ENCODE measurements around the gene PRMT9.
A peak's percentile ranks its signal among the peaks of the same experiment; 100 is the strongest.

Gene PRMT9

GRCh38 chr4:147683717-147684700, at the start of gene PRMT9:
TSS of gene PRMT9 (minus strand) at chr4:147684163. CDS start at chr4:147683987, 176 bp downstream.
- DNase-seq (ENCODE audit: low read depth, low spot score): peak; percentile 26

GRCh38 chr4:147732518-147733235, 48.7 kb upstream of the PRMT9 start:
- DNase-seq (ENCODE audit: low read depth, low spot score): no peak
- H3K27ac ChIP-seq: peak overlapping the region; percentile 60

More at GRCh38 chr4:147683717-147684700, at the start of gene PRMT9:
- peak within 1 kb of the TSS; percentile 65 for H3K27ac ChIP-seq

DNA sequence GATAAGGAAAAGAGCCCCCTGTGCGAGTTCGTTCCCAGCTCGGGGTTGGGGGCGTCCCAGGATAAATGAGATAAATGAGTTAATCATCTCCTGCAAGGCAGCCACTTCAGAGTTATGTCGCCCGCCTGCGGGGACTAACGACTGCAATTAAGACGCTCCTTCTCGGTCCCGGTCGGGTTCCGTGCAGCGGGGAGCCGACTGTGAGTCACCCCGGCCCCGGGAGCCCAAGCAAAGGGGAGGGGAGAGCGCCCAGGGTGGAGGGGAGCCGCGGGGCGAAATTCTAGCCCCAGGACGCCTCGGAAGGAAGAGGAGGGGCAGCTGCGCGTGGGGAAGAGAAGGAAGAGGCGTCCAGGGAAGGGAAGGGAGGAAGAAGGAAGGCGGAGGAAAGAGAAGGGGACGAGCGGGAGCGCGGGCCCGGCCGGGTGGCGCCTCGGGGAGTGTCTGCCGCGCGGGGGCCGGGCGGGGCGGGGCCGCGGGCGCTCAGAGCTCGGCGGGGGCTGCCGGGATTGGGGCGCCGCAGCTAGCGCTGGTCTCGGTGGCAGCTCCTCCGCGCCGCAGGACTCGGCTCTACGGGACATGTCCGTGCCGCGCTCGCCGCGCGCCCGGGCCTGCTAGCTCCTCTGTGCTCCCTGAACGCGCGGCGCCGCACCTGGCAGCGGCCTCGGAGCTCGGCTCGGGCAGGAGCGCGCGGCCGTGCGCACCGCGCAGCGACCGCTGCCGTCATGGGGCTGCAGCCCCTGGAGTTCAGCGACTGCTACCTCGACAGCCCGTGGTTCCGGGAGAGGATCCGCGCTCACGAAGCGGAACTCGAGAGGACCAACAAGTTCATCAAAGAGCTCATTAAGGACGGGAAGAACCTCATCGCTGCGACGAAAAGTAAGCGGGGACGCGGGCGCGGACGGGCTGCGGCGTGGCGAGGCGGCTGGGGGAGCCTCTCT, 47.9 kb upstream of the PRMT9 start, which contains the start of gene ARHGAP10:
ARHGAP10 (plus strand) TSS at position 509 of the 938 bp plus-strand sequence; CDS start at position 723, 214 bp downstream.
- no peak for DNase-seq (ENCODE audit: low read depth, low spot score)

GRCh38 chr4:147730333-147730732, 46.4 kb upstream of the PRMT9 start:
- DNase-seq (ENCODE audit: low read depth, low spot score): no peak
- no peak overlapping the region for H3K27ac ChIP-seq

More for the DNA sequence above, 47.9 kb upstream of the PRMT9 start, which contains the start of gene ARHGAP10:
- H3K27ac ChIP-seq: peak within 1 kb of the TSS; percentile 60

DNA sequence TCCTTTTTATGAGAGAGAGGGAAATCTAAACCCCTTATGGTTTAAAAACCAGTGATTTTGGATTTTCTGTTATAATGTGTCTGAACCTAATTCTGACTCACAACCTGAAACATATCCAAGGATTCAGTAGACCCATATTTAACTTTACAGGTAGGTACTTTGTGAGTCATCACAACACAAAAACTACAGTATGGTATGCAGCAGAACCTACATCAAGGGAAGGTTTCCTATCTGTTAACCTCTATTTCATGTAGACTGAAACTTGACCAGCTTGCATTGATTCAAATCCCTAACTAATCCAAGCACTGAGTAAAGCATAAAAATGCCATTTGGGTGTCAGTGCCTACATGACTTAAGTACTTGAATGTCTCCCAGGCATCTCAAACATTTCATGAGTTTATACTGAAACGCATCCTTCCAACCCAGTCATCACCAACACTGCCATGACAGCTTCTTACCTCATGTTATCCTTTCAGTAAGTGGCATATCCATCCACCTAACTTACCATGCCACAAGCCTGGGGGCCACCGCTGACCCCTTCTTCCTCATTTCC, 43.6 kb upstream of the PRMT9 start:
- no peak overlapping the region for H3K27ac ChIP-seq
- DNase-seq (ENCODE audit: low read depth, low spot score): no peak

DNA sequence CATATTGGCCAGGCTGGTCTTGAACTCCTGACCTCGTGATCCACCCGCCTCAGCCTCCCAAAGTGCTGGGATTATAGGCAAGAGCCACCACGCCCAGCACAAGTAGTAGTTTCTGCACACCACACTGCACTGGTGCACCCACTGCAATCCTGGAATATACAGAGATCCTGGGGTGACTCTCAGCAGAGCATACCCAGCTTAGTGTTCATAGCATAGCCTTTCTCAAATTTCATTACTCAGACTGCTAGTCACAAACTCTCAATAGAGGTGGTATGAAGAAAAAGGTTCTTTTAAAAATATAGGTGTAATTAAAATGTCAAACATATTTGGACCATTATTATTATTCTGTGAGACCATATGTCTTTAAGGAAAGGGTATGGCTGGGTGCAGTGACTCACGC, 41.7 kb upstream of the PRMT9 start:
- no peak for DNase-seq (ENCODE audit: low read depth, low spot score)
- H3K27ac ChIP-seq: no peak overlapping the region

DNA sequence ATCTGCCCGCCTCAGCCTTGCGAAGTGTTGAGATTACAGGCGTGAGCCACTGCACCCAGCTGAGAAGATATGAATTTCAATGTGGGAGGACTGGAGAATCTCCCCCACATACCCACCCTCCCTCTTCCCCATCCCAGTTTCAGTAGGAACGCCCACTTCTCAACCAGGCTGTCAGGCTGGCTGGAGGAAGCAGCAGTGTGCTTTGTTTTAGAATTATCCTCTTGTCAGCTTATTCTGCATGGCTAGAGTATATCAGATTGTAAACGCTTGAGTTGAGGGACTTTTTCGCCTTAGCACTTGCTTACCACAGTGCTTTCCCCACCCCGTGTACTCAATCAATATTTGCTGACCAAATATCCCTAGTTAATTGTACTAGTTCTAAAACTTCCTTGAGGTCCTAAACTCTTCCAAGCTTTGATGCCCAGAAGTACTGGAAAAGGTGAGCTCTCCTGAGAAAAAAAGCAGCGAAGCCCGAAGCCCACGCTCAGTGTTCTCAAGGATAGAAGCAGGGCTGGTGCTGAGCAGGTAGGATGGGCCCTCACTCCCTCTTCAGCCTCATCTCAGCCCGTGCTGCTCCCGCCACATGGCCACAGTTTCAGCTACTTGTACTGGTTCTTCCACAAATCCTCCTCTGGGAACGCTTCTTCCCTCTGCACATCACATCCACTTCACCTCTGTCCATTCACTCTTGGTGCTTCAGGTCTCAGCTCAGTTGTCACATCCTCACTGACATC, 40.7 kb upstream of the PRMT9 start:
- DNase-seq (ENCODE audit: low read depth, low spot score): no peak
- no peak overlapping the region for H3K27ac ChIP-seq

DNA sequence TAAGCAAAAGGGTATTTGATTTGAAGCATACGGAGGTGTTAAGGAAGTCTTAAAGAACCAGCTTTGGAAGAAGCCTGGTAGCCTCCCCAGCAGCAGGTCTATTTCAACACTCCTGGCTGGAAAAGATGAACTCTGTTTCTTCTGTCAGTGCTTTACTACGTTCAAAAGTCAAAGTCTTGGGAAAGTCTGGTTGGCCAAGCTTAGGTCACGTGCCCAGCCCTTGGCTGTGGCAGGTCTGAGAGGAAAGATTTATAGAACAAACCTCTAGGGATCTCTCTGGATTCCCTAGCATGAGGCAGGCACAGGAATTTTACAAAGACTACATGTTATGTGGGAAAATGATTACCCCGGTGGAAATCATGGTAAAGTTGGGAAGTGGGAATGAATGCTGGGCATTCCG, 39.4 kb upstream of the PRMT9 start:
- H3K27ac ChIP-seq: no peak overlapping the region
- DNase-seq (ENCODE audit: low read depth, low spot score): no peak

DNA sequence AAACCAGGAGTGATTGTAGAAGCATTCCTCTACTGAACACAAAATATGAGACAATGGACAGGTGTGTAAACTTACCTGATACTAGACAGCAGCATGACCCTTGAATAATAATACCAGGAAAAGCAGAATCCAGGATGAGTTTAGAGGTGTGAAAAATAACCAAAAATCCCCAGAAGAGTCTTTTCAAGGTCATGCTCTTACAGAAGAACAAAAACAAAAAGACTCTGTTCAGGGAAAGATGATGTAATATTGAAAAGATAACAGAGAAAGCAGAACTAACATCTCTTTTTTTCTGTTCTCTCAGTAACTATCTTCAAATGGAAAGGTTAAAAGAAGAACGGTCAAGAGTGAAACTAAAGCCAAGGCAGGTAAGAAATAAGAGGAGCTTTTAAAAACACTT, 33.9 kb upstream of the PRMT9 start:
- no peak for DNase-seq (ENCODE audit: low read depth, low spot score)
- H3K27ac ChIP-seq: no peak overlapping the region

GRCh38 chr4:147714575-147715401, 30.8 kb upstream of the PRMT9 start:
- H3K27ac ChIP-seq: peak overlapping the region; percentile 30
- DNase-seq (ENCODE audit: low read depth, low spot score): no peak

GRCh38 chr4:147709999-147710398, 26.0 kb upstream of the PRMT9 start:
- no peak overlapping the region for H3K27ac ChIP-seq
- DNase-seq (ENCODE audit: low read depth, low spot score): no peak

GRCh38 chr4:147707892-147708672, 24.1 kb upstream of the PRMT9 start:
- DNase-seq (ENCODE audit: low read depth, low spot score): no peak
- H3K27ac ChIP-seq: no peak overlapping the region

DNA sequence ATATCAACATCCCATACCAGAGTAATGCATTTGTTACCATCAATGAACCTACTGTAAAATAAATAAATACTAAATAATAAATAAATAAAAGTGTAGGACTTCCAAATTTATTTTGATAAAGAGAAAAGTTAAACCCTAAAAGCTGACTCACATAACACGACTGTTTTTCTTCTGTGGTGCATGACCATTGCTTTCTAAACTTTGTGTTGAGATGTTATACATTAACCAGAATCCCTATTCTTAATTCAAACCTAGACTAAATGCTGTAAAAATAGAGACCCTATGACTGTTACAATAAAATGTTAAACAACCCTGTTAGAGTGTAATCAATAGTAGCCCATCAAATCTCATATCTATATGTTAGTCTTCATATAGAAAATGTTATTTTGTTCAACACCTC, 20.9 kb upstream of the PRMT9 start:
- DNase-seq (ENCODE audit: low read depth, low spot score): no peak
- no peak overlapping the region for H3K27ac ChIP-seq

GRCh38 chr4:147696866-147697265, 12.9 kb upstream of the PRMT9 start:
- no peak for DNase-seq (ENCODE audit: low read depth, low spot score)
- H3K27ac ChIP-seq: no peak overlapping the region

- no peak for DNase-seq (ENCODE audit: low read depth, low spot score)
- no peak overlapping the region for H3K27ac ChIP-seq
These were observed 9.3 kb upstream of the PRMT9 start for GRCh38 chr4:147693218-147693617.

GRCh38 chr4:147691820-147692219, 7.9 kb upstream of the PRMT9 start:
- no peak for DNase-seq (ENCODE audit: low read depth, low spot score)
- no peak overlapping the region for H3K27ac ChIP-seq

- no peak for DNase-seq (ENCODE audit: low read depth, low spot score)
- H3K27ac ChIP-seq: no peak overlapping the region
These were observed 5.1 kb upstream of the PRMT9 start for GRCh38 chr4:147689067-147689466.

Measured in epithelial cell of prostate (primary cell).